Tibial nerve (tissue), 4 donors: ENCODE data around the gene KIT.

Source experiments
- EP300 ChIP-seq, 2 donors: sonication (generic); formaldehyde crosslinking; IDR thresholded peaks; one replicate each; pipeline ENCODE4 v1.6.1; 2017; ENCODE audit warnings: antibody characterized with exemption in 2 of 2, mild to moderate bottlenecking in 1 of 2
- POLR2A ChIP-seq, 2 donors: fragments of 450-650 bp; IDR thresholded peaks; one replicate each; pipeline ENCODE4 v1.6.1; 2017; ENCODE audit warnings: antibody characterized with exemption in 2 of 2, mild to moderate bottlenecking in 2 of 2, moderate library complexity in 2 of 2
- TF ChIP-seq, protein P1 (sequence below), 5 experiments: fragments of 200-600 bp in 3 of 5; fragments of 450-650 bp in 2 of 5; sonication (generic) in 3 of 5; IDR thresholded peaks; one replicate each; pipeline ENCODE4 v1.5.1; 2016 to 2019; ENCODE audit warnings: antibody characterized with exemption in 5 of 5, mild to moderate bottlenecking in 3 of 5, moderate library complexity in 2 of 5

DNA sequence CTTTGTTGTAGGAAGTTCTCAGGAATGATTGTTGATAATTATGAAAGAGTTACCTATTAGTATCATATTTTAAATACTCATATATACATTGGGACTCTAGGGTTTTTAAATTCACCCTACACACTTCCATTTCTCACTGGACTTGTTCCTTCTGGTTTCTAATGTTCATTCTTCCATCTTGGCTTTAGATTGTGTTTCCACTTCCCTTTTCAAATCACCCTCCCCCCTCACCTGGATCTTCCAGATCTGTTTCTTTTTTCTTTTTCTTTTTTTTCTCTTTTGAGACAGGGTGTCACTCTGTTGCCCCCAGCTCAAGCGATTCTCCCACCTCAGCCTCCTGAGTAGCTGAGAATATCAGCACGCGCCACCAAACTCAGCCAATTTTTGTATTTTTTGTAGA lies 6.7 kb upstream of the KIT start:
- TF ChIP-seq, protein P1, sequence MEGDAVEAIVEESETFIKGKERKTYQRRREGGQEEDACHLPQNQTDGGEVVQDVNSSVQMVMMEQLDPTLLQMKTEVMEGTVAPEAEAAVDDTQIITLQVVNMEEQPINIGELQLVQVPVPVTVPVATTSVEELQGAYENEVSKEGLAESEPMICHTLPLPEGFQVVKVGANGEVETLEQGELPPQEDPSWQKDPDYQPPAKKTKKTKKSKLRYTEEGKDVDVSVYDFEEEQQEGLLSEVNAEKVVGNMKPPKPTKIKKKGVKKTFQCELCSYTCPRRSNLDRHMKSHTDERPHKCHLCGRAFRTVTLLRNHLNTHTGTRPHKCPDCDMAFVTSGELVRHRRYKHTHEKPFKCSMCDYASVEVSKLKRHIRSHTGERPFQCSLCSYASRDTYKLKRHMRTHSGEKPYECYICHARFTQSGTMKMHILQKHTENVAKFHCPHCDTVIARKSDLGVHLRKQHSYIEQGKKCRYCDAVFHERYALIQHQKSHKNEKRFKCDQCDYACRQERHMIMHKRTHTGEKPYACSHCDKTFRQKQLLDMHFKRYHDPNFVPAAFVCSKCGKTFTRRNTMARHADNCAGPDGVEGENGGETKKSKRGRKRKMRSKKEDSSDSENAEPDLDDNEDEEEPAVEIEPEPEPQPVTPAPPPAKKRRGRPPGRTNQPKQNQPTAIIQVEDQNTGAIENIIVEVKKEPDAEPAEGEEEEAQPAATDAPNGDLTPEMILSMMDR (IDR thresholded peaks at IDR 0.05): no peak
- TF ChIP-seq POLR2A (IDR thresholded peaks at IDR 0.05) (no peak), EP300 (IDR thresholded peaks at IDR 0.05) (no peak)
